GM12864 (cell line): ENCODE measurements around the gene CLCN5.

ENCODE experiments used
- DNase-seq: peaks from one replicate; pipeline ENCODE4 v3.0.0-alpha.2; 2011; ENCODE audit warnings: low read depth
- H3K4me3 ChIP-seq: 2 replicates; pipeline ENCODE4 v1.5.1; 2011; ENCODE audit warnings: mild to moderate bottlenecking, low read depth, low read length, control low read depth
- TF ChIP-seq, protein P1 (sequence below): IDR thresholded peaks from 2 replicates; pipeline ENCODE4 v1.5.1; 2011; ENCODE audit warnings: low read depth, mild to moderate bottlenecking, moderate library complexity, low read length, control low read depth, inconsistent platforms; ENCODE audit errors: missing control alignments

Gene CLCN5

DNA sequence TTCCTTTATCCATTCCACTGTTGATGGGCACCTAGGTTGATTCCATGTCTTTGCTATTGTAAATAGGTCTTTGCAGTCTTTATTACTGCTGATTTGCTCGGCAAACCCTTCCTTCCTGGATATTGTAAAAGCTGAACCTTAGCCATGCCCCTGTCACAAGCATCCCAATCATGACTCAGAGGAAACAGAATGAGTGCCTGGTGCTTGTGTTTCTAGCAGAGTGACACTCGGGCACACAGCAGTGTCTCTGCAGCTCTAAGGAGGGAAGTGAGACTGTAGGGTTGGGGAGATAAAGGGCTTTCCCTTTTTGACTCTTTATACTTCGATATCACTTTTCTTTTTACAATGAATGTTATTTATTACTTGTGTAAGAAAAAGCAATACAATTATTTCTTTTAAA lies 195.1 kb downstream of the CLCN5 start:
- DNase-seq, result no peak
- TF ChIP-seq, protein P1, sequence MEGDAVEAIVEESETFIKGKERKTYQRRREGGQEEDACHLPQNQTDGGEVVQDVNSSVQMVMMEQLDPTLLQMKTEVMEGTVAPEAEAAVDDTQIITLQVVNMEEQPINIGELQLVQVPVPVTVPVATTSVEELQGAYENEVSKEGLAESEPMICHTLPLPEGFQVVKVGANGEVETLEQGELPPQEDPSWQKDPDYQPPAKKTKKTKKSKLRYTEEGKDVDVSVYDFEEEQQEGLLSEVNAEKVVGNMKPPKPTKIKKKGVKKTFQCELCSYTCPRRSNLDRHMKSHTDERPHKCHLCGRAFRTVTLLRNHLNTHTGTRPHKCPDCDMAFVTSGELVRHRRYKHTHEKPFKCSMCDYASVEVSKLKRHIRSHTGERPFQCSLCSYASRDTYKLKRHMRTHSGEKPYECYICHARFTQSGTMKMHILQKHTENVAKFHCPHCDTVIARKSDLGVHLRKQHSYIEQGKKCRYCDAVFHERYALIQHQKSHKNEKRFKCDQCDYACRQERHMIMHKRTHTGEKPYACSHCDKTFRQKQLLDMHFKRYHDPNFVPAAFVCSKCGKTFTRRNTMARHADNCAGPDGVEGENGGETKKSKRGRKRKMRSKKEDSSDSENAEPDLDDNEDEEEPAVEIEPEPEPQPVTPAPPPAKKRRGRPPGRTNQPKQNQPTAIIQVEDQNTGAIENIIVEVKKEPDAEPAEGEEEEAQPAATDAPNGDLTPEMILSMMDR, result no peak
- no peak overlapping the region for H3K4me3 ChIP-seq

DNA sequence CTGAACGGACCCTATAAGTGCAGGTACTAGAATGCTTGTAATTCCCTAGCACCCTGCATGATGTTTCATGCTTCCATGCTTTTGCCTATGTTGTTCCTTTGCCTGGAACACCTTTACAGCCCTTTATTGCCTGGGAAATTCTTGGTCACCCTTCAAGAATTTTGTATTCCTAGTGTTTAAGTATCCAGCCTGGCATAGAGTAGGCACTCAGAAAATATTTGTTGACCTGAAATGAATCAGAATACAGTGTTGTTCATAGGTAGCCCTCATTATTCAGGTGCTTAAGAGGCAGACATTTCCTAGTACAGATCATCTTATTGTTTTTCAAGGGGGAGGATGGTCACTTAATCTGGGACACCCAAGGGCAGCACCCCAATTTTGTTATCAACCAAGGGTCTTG lies 203.1 kb downstream of the CLCN5 start:
- TF ChIP-seq, protein P1, result no peak
- no peak overlapping the region for H3K4me3 ChIP-seq
- DNase-seq, result no peak

DNA sequence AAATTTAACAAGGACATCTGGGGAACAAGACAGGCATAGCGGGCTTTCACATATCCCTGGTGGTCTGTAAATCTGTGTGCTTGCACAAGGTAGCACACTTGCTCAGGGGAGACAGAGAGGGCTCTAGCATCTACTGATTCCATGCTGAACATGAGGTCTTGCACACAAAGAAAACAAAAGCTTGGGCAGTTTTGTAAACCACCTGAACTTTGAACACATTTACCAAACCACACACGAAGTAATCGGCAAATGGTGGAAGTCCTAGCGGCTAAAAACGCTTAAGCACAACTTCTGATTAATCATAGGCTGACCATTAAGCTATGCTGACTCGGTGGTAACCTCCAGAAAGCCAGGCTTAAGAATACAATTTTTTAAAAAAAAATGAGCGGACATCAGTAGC lies 225.6 kb downstream of the CLCN5 start:
- TF ChIP-seq, protein P1, result no peak
- H3K4me3 ChIP-seq, result no peak overlapping the region
- DNase-seq, result no peak
